ENCODE measurements around the gene SMARCD2.

SMARCD2 gene

GRCh38 chr17:63792055-63792729 is 50.3 kb downstream of the SMARCD2 start:
- no peak overlapping the region for H3K4me3 ChIP-seq (replicated peaks; ENCODE audit: insufficient read depth, low read length)

GRCh38 chr17:63790057-63790456 is 52.4 kb downstream of the SMARCD2 start:
- TF ChIP-seq POLR2AphosphoS5 (IDR thresholded peaks at IDR 0.05; ENCODE audit: low read depth) = no peak
- TF ChIP-seq REST (IDR thresholded peaks at IDR 0.05; ENCODE audit: insufficient replicate concordance, low read depth) = no peak
- TF ChIP-seq GABPA (IDR thresholded peaks at IDR 0.05; ENCODE audit: low read depth) = no peak
- no peak for TF ChIP-seq SPI1 (IDR thresholded peaks at IDR 0.05; ENCODE audit: borderline replicate concordance, low read depth)
- no peak for TF ChIP-seq CTCF (IDR thresholded peaks at IDR 0.05; ENCODE audit: insufficient read depth, low read length)
- Histone ChIP-seq H3K4me3 (replicated peaks; ENCODE audit: insufficient read depth, low read length) (no peak overlapping the region), H3K27me3 (ENCODE audit: insufficient read depth, poor library complexity, severe bottlenecking) (no peaks in the 10 kb centered on the region), H3K27ac (replicated peaks) (no peak overlapping the region)
- DNase-seq (ENCODE audit: low read depth in 1 of 2, low spot score in 1 of 2) = no peak

More at GRCh38 chr17:63792055-63792729, 50.3 kb downstream of the SMARCD2 start:
- Histone ChIP-seq H3K27ac (replicated peaks) (no peak overlapping the region), H3K27me3 (ENCODE audit: insufficient read depth, poor library complexity, severe bottlenecking) (no peaks in the 10 kb centered on the region)
- TF ChIP-seq GABPA (IDR thresholded peaks at IDR 0.05; ENCODE audit: low read depth) = no peak
- TF ChIP-seq REST (IDR thresholded peaks at IDR 0.05; ENCODE audit: insufficient replicate concordance, low read depth) = no peak
- no peak for TF ChIP-seq CTCF (IDR thresholded peaks at IDR 0.05; ENCODE audit: insufficient read depth, low read length)
- TF ChIP-seq POLR2AphosphoS5 (IDR thresholded peaks at IDR 0.05; ENCODE audit: low read depth) = no peak
- TF ChIP-seq SPI1 (IDR thresholded peaks at IDR 0.05; ENCODE audit: borderline replicate concordance, low read depth) = no peak
- DNase-seq (ENCODE audit: low read depth in 1 of 2, low spot score in 1 of 2) = no peak

DNA sequence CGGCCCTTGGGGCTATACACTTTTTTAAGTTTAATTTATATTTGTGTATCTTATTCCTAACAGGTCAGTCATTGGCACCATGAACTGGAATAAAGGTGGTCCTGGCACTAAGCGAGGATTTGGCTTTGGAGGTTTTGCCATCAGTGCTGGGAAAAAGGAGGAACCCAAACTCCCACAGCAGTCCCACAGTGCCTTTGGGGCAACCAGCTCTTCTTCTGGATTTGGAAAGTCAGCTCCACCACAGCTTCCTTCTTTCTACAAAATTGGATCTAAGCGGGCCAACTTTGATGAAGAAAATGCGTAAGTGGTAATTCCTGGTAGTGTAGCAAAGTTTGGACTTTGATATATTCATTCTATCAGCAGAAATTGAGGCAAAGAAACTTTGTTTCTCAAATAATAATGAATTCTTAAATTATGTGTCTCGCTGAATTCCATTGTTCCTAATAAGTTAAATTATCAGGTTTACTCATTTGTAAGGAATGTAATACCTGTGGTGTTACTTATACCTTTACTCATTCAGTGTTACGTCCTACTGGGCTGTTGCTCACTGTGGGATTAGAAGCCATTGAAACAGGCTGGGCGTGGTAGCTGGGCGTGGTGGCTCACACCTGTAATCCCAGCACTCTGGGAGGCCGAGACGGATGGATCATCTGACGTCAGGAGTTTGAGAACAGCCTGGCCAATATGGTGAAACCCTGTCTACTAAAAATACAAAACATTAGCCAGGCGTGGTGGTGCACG is 55.3 kb downstream of the SMARCD2 start:
- TF ChIP-seq GABPA (IDR thresholded peaks at IDR 0.05; ENCODE audit: low read depth) (no peak), CTCF (IDR thresholded peaks at IDR 0.05; ENCODE audit: insufficient read depth, low read length) (no peak), SPI1 (IDR thresholded peaks at IDR 0.05; ENCODE audit: borderline replicate concordance, low read depth) (no peak)
- Histone ChIP-seq H3K27me3 (ENCODE audit: insufficient read depth, poor library complexity, severe bottlenecking) (no peaks in the 10 kb centered on the region), H3K4me3 (replicated peaks; ENCODE audit: insufficient read depth, low read length) (no peak overlapping the region), H3K27ac (replicated peaks) (no peak overlapping the region)
- no peak for DNase-seq (ENCODE audit: low read depth in 1 of 2, low spot score in 1 of 2)
